Fibroblast of lung (primary cell): ENCODE data around the gene FGF9.

Source experiments
- CTCF ChIP-seq, 2 donors: IDR thresholded peaks in 1 of 2; conservative IDR thresholded peaks in 1 of 2; 1 replicate in 1 of 2; 2 replicates in 1 of 2; pipeline ENCODE4 v1.5.1; 2011 to 2012; ENCODE audit warnings: low read length in 2 of 2, control low read depth in 1 of 2, inconsistent platforms in 1 of 2, low read depth in 1 of 2, mild to moderate bottlenecking in 1 of 2
- EZH2 ChIP-seq: IDR thresholded peaks from 2 replicates; pipeline ENCODE4 v1.5.1; 2012; ENCODE audit warnings: low read length, control low read depth, mild to moderate bottlenecking; ENCODE audit errors: missing control alignments

GRCh38 chr13:21698817-21699679, 28.2 kb downstream of the FGF9 start:
- no peak for TF ChIP-seq CTCF (conservative IDR thresholded peaks at IDR 0.05 in 1 of 2, IDR thresholded peaks at IDR 0.05 in 1 of 2; ENCODE audit: low read depth in 1 of 2, low read length in 2 of 2)
- no peak for TF ChIP-seq EZH2
